Measurements from ENCODE around the gene PTPRD.

Gene PTPRD

GRCh38 chr9:8539681-8540197, 2073.1 kb downstream of the PTPRD start:
- Histone ChIP-seq H3K4me3 (no peak overlapping the region), H3K36me3 (ENCODE audit: insufficient read depth, low read length) (no peaks in the 10 kb centered on the region), H3K9ac (ENCODE audit: insufficient read length) (no peak overlapping the region), H3K27ac (no peak overlapping the region), H3K9me3 (ENCODE audit: low read depth, low read length) (no peaks in the 10 kb centered on the region)
- DNase-seq (ENCODE audit: low read depth, low spot score): no peak
- TF ChIP-seq POLR2AphosphoS5 (IDR thresholded peaks at IDR 0.05; ENCODE audit: borderline replicate concordance, low read depth, low read length): no peak
- TF ChIP-seq FOXP2 (optimal IDR thresholded peaks at IDR 0.05; ENCODE audit: control extremely low read depth, extremely low read length, insufficient read depth): no peak
- TF ChIP-seq EZH2 (IDR thresholded peaks at IDR 0.05): no peak

- no peak for TF ChIP-seq EZH2 (IDR thresholded peaks at IDR 0.05)
- no peak for TF ChIP-seq FOXP2 (optimal IDR thresholded peaks at IDR 0.05; ENCODE audit: control extremely low read depth, extremely low read length, insufficient read depth)
- no peak for TF ChIP-seq POLR2AphosphoS5 (IDR thresholded peaks at IDR 0.05; ENCODE audit: borderline replicate concordance, low read depth, low read length)
- no peaks in the 10 kb centered on the region for H3K9me3 ChIP-seq (ENCODE audit: low read depth, low read length)
- no peaks in the 10 kb centered on the region for H3K36me3 ChIP-seq (ENCODE audit: insufficient read depth, low read length)
- DNase-seq (ENCODE audit: low read depth, low spot score): no peak
- H3K9ac ChIP-seq (ENCODE audit: insufficient read length): no peak overlapping the region
- H3K27ac ChIP-seq: no peak overlapping the region
- H3K4me3 ChIP-seq: no peak overlapping the region
Observed at GRCh38 chr9:8536845-8537244, 2076.0 kb downstream of the PTPRD start.

- no peaks in the 10 kb centered on the region for H3K9me3 ChIP-seq (ENCODE audit: low read depth, low read length)
- TF ChIP-seq POLR2AphosphoS5 (IDR thresholded peaks at IDR 0.05; ENCODE audit: borderline replicate concordance, low read depth, low read length) (no peak), EZH2 (IDR thresholded peaks at IDR 0.05) (no peak), FOXP2 (optimal IDR thresholded peaks at IDR 0.05; ENCODE audit: control extremely low read depth, extremely low read length, insufficient read depth) (no peak)
- H3K4me3 ChIP-seq: no peak overlapping the region
- no peak overlapping the region for H3K27ac ChIP-seq
- no peak for DNase-seq (ENCODE audit: low read depth, low spot score)
- no peaks in the 10 kb centered on the region for H3K36me3 ChIP-seq (ENCODE audit: insufficient read depth, low read length)
- no peak overlapping the region for H3K9ac ChIP-seq (ENCODE audit: insufficient read length)
Observed at GRCh38 chr9:8534828-8535227, 2078.0 kb downstream of the PTPRD start.

GRCh38 chr9:8533681-8534080, 2079.1 kb downstream of the PTPRD start:
- DNase-seq (ENCODE audit: low read depth, low spot score): no peak
- H3K9ac ChIP-seq (ENCODE audit: insufficient read length): no peak overlapping the region
- H3K36me3 ChIP-seq (ENCODE audit: insufficient read depth, low read length): no peaks in the 10 kb centered on the region
- no peak overlapping the region for H3K4me3 ChIP-seq
- no peaks in the 10 kb centered on the region for H3K9me3 ChIP-seq (ENCODE audit: low read depth, low read length)
- no peak for TF ChIP-seq EZH2 (IDR thresholded peaks at IDR 0.05)
- no peak for TF ChIP-seq FOXP2 (optimal IDR thresholded peaks at IDR 0.05; ENCODE audit: control extremely low read depth, extremely low read length, insufficient read depth)
- TF ChIP-seq POLR2AphosphoS5 (IDR thresholded peaks at IDR 0.05; ENCODE audit: borderline replicate concordance, low read depth, low read length): no peak
- no peak overlapping the region for H3K27ac ChIP-seq

- Histone ChIP-seq H3K9ac (ENCODE audit: insufficient read length) (no peak overlapping the region), H3K27ac (no peak overlapping the region), H3K36me3 (ENCODE audit: insufficient read depth, low read length) (no peaks in the 10 kb centered on the region), H3K9me3 (ENCODE audit: low read depth, low read length) (no peaks in the 10 kb centered on the region), H3K4me3 (no peak overlapping the region)
- TF ChIP-seq FOXP2 (optimal IDR thresholded peaks at IDR 0.05; ENCODE audit: control extremely low read depth, extremely low read length, insufficient read depth): no peak
- no peak for TF ChIP-seq POLR2AphosphoS5 (IDR thresholded peaks at IDR 0.05; ENCODE audit: borderline replicate concordance, low read depth, low read length)
- TF ChIP-seq EZH2 (IDR thresholded peaks at IDR 0.05): no peak
- no peak for DNase-seq (ENCODE audit: low read depth, low spot score)
Observed at GRCh38 chr9:8531826-8532415, 2080.9 kb downstream of the PTPRD start.

GRCh38 chr9:8521112-8521511, 2091.7 kb downstream of the PTPRD start:
- H3K27ac ChIP-seq: no peak overlapping the region
- H3K36me3 ChIP-seq (ENCODE audit: insufficient read depth, low read length): no peaks in the 10 kb centered on the region
- no peak for TF ChIP-seq FOXP2 (optimal IDR thresholded peaks at IDR 0.05; ENCODE audit: control extremely low read depth, extremely low read length, insufficient read depth)
- no peak for TF ChIP-seq POLR2AphosphoS5 (IDR thresholded peaks at IDR 0.05; ENCODE audit: borderline replicate concordance, low read depth, low read length)
- TF ChIP-seq EZH2 (IDR thresholded peaks at IDR 0.05): no peak
- DNase-seq (ENCODE audit: low read depth, low spot score): no peak
- no peaks in the 10 kb centered on the region for H3K9me3 ChIP-seq (ENCODE audit: low read depth, low read length)
- no peak overlapping the region for H3K4me3 ChIP-seq
- no peak overlapping the region for H3K9ac ChIP-seq (ENCODE audit: insufficient read length)

DNA sequence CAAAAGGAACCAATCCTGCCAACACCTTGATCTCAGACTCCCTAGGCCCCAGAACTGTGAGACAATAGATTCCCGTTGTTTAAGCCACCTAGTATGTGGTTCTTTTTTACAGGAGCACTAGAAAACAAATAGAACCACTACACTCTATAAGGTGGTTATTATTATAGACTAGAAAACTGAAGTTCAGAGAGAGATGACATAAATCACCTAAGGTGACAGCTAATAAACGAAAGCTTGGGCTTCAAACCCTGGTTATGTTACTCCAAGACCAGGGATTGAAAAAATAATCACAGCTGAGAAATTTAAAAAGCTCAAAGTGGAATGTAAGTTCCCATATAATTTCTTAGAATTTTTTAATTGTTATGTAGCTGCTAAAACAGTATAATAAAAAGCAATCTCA, 2097.1 kb downstream of the PTPRD start:
- Histone ChIP-seq H3K9me3 (ENCODE audit: low read depth, low read length) (no peaks in the 10 kb centered on the region), H3K9ac (ENCODE audit: insufficient read length) (no peak overlapping the region), H3K36me3 (ENCODE audit: insufficient read depth, low read length) (no peaks in the 10 kb centered on the region), H3K27ac (no peak overlapping the region), H3K4me3 (no peak overlapping the region)
- TF ChIP-seq POLR2AphosphoS5 (IDR thresholded peaks at IDR 0.05; ENCODE audit: borderline replicate concordance, low read depth, low read length) (no peak), EZH2 (IDR thresholded peaks at IDR 0.05) (no peak), FOXP2 (optimal IDR thresholded peaks at IDR 0.05; ENCODE audit: control extremely low read depth, extremely low read length, insufficient read depth) (no peak)
- no peak for DNase-seq (ENCODE audit: low read depth, low spot score)

DNA sequence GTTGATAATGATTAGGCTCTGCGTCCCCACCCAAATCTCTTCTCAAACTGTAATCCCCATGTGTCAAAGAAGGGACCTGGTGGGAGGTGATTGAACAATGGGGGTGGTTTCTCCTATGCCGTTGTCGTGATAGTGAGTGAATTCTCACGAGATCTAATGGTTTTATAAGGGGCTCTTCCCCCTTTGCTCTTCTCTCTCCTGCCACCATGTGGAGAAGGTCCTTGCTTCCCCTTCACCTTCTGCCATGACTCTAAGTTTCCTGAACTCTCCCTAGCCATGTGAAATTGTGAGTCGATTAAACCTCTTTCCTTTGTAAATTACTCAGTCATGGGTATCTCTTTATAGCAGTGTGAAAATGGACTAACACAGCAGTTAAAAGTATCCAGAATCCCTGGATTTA, 2098.0 kb downstream of the PTPRD start:
- H3K36me3 ChIP-seq (ENCODE audit: insufficient read depth, low read length): no peaks in the 10 kb centered on the region

More for the DNA sequence above, 2098.0 kb downstream of the PTPRD start:
- H3K4me3 ChIP-seq: no peak overlapping the region
- no peaks in the 10 kb centered on the region for H3K9me3 ChIP-seq (ENCODE audit: low read depth, low read length)
- H3K9ac ChIP-seq (ENCODE audit: insufficient read length): no peak overlapping the region
- TF ChIP-seq FOXP2 (optimal IDR thresholded peaks at IDR 0.05; ENCODE audit: control extremely low read depth, extremely low read length, insufficient read depth): no peak
- no peak for TF ChIP-seq POLR2AphosphoS5 (IDR thresholded peaks at IDR 0.05; ENCODE audit: borderline replicate concordance, low read depth, low read length)
- TF ChIP-seq EZH2 (IDR thresholded peaks at IDR 0.05): no peak
- H3K27ac ChIP-seq: no peak overlapping the region
- no peak for DNase-seq (ENCODE audit: low read depth, low spot score)
